GM10266 (cell line): ENCODE results near the gene ASB14.
A peak's percentile ranks its signal among the peaks of the same experiment; 100 is the strongest.

Experiments
- DNase-seq: peaks from one replicate; pipeline ENCODE4 v3.0.0; 2012; ENCODE audit errors: extremely low spot score
- CTCF ChIP-seq: IDR thresholded peaks from 2 replicates; pipeline ENCODE4 v1.5.1; 2012; ENCODE audit warnings: mild to moderate bottlenecking, low read depth; ENCODE audit not compliant: control insufficient read depth, insufficient read depth; ENCODE audit errors: missing control alignments

ASB14 gene

GRCh38 chr3:57227930-57228751, 64.3 kb downstream of the ASB14 start:
- no peak for TF ChIP-seq CTCF
- peak; percentile 45 for DNase-seq

- no peak for TF ChIP-seq CTCF
These were observed 65.1 kb downstream of the ASB14 start, which contains the start of gene APPL1 for GRCh38 chr3:57227204-57227929. Gene APPL1, plus strand, starts transcription at chr3:57227729. Its CDS starts 155 bp downstream, at chr3:57227884.

GRCh38 chr3:57226176-57226575, 66.3 kb downstream of the ASB14 start:
- no peak for TF ChIP-seq CTCF
- DNase-seq: no peak

More at GRCh38 chr3:57227204-57227929, 65.1 kb downstream of the ASB14 start, which contains the start of gene APPL1:
- DNase-seq: peak; percentile 98

- DNase-seq: no peak
These were observed 67.6 kb downstream of the ASB14 start for GRCh38 chr3:57224856-57225255.

GRCh38 chr3:57221883-57222282, 70.6 kb downstream of the ASB14 start:
- DNase-seq: no peak
- TF ChIP-seq CTCF: peak; percentile 27

More at GRCh38 chr3:57224856-57225255, 67.6 kb downstream of the ASB14 start:
- TF ChIP-seq CTCF: no peak
